Stimulated activated CD8-positive, alpha-beta memory T cell treated with anti-CD3 and anti-CD28 coated beads, Interleukin-7, amount 100 ng/mL, for 48 hours (primary cell): ENCODE data around the gene ANK2.

Experiments used
- DNase-seq, 2 donors: peaks; one replicate each; pipeline ENCODE4 v3.0.0-alpha.2; 2020; ENCODE audit warnings: low read depth in 1 of 2; ENCODE audit errors: extremely low read depth in 1 of 2

The ANK2 gene

DNA sequence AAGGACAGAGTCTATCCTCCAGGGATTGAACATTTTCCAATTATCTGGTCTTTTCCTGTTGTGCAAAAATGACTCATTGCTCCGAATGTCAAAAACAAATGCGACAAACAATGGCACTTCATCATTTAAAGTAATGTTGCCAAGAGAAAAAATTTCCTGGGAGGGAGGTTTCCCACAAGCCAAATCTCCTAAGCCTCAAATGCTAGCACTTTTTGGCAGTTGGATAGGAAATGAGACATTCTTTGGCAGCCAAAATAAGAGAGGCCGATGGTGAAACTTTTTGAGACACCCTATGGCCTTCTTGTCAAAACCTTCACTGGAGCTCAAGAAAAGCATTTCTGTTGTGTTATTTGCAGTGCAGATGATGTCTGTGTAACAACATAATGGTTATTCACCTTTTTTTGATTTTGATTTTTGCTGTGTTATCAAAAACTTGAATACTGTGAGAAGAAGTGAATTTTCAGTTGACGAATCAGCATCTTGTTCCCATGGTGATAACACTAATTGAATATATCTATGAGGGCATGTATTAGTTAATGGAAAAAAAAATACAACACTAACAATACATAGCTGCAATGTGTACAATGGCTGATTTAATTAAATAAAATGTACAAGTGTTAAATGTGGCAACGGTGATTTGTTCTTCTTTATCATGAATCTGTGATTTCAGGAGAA lies 333.8 kb downstream of the ANK2 start:
- no peak for DNase-seq

DNA sequence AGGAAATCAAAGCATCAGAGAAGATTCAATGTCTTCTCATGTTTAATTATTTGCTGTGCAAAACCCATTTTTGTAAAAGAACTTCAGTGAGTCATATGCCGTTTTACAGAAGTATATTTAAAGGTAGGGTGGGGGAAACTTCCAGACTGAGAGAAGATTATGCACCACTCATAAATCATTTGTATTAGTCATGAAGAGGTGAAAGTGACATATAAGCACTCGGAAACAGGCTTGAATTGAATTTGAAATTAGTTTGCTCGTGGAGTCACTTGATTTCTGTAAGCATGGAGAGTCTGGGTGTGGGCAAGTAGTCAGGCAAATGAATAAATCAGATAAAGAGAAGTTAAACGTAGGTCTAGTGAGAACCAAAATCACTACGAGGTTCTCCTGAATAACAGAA lies 335.1 kb downstream of the ANK2 start:
- DNase-seq, result no peak

DNA sequence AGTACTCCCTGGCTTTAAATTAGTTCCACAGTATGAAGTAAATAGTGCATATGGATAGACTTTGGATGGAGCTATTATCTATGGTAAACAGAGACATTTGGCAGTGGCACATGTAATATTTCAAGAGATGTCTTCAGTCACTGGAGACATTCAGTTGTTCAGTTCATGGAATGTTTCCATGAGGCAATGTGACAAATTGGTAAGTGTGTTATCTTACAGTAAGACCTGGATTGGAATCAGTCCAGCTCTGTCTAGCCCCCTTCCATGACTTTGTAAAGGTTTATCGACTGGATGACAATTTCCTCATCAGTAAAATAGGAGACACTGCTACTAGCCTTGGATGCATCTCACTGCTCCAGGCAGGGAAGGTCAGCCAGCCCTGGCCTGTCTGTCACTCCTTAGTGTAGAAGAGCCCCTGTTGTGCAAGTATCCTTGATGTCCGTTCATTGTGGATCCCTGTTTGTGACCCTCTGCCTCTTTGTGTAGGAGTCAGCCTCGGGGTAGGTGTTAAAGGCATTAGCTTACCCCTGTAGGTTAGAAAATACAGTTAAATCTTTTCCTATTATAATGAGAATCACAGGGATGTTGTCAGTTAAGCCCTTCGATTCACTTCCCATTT lies 335.9 kb downstream of the ANK2 start:
- no peak for DNase-seq

DNA sequence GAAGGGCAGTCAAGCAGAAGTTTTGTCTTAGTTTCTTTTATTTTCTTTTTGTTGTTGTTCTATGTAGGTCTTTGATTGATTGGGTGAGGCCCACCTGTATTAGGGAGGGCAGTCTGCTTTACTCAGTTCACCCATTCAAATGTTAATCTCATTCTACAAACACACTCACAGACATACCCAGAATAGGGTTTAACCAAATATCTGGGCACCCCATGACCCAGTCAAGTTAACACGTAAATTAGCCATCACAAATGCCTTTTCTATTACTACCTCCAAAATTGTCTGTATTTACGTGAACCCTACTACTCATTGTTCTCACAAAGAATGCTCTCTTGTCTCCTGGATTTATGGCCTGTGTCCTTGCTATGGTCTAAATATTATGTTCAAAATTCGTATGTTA lies 339.7 kb downstream of the ANK2 start:
- no peak for DNase-seq

DNA sequence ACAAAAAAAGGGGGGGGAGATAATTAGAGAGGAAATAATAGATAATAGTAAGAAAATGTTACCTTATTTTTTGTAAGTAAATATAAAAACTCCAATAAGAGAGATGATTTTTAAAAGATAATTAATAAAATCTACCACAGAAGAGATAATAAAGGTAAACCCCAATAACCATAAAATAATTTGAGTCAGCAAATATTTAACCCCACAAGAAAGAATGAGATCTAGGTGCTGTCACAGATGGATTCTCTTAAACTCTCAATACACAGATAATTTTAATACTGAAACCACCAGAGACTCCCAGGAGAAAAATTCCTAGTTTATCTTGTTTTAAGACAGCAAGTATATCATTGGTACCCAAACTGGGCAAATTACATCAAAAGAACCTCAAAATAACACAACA lies 341.4 kb downstream of the ANK2 start:
- DNase-seq, result no peak

DNA sequence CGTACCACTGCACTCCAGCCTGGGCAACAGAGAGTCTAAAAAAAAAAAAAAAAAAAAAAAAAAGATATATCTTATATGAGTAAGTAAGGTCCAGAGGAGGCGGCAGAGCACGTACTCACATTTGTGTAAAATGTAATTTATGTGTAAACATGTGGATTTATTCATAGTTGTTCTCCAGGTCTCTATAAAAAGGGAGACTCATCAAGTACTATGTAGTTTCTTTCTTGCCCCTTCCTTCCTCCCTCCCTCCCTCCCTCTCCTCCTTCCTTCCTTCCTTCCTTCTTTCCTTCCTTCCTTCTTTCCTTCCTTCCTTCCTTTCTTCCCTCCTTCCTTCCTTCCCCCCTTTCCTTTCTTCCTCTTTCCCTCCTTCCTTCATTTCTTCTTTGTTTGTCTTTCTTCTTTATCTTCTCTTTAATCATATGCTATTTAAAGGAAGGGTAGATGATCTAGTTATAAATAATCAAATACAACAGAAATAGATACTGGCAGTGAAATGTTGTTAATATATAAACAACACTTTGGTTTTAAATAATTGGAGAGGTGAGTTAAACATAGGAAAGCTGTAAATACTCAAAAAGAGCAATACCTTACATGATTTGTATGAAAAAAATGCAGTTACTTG lies 344.8 kb downstream of the ANK2 start:
- DNase-seq, result no peak

DNA sequence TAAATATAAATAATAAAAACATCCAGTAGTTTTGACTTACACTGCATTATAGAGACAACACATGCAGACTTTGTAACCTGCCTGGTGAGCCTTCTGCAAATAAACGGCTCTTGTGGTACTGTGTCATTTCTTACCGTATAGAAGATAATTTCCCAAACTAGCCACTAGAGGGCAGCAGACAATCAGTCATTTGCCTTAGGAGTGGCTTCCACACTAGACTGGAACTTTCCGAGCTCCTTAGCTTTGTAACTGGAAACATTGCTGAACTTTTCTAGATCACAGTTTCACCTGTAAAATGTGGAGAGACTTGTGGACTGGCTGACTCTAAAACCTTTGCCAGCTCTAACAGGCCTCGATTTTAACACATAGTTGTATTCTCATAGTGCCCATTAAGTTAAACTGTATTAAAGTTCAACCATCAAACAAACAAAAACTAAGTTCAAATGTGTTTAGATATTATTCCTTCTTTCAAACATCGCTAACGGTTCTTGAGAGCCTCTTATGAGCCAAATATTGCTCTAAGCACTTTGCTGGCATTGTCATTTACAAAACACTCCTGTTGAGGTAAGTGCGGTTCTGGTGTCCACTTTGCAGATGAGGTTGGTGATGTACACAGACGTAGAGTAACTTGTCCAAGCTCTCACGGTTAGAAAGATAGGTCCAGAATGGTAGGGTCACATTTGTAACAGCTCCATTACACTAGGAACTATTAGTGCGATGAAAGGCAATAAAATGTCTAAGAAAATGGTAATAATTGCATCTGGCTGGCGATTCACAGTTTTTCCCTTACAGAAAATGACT lies 345.5 kb downstream of the ANK2 start:
- no peak for DNase-seq

DNA sequence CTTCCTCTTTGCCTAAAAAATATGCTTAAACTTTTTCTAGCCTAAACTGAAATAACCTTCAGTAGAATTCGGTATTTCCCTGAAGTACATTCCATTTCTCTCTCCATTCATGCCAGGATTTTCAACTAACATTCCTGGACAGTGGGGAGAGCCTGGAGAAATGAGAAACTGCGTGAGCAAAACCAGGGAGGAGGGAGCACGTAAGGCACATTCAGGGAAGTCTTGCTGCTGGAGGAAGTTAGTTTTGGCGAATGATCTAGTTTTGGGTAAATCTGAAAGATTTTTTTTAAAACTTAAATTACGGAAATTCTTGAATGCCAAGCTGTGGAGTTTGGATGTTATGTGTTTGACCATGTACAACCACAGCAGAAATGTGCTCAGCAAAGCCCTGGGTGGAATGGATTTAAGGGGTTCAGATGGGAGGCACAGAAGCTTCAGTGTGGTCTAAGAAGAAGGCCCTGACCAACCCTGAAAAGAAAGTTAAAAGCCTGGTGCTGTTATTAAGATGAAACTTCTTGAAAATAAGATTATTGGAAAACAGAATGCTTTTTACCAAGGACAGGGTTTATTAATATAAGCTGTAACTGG lies 347.8 kb downstream of the ANK2 start:
- DNase-seq, result no peak

DNA sequence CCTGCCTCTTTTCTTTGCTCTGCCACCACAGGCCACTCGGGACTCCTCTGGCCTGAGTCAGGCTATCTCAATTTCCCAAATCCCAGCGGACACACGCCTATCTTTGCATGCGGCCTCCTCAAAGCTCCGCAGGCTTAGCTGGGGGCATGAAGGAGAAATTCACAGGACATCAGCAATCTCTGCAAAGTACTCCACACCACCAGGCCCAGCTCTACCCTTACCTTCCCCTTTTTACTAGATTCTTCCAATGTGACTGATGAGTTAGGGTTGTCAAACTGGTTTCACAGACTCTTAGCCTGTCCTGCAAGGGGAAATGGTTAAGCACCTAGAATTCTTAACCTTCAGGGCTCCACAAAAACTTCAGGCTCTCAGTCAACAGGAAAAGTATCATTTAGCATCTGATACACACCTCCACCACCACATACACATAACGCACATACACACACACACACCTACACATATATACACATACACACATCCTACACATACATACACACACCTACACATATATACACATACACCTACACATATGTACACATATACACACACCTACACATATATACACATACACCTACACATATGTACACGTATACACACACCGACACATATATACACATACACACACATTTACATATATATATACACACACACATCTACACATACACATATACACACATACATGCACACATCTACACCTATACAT lies 349.1 kb downstream of the ANK2 start:
- DNase-seq, result no peak

DNA sequence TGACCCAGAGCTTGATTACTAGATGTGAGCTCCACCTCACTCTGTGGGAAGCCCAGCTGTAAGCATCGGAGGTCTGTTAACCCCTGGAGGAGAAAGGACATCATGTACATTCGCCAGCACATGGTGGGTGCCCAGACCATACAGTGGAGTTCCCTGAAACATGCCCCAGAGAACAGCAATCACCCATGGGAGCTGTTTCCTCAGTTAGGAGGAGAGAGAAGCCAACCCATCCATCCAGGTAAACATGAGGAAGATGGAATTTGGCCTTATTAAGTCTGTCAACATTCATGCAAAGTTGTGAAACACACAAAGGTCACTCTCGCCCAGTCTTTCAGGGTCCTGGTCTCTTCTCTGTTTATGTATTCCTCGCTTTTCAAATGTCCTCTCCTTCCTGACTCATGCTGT lies 354.7 kb downstream of the ANK2 start:
- DNase-seq, result no peak

DNA sequence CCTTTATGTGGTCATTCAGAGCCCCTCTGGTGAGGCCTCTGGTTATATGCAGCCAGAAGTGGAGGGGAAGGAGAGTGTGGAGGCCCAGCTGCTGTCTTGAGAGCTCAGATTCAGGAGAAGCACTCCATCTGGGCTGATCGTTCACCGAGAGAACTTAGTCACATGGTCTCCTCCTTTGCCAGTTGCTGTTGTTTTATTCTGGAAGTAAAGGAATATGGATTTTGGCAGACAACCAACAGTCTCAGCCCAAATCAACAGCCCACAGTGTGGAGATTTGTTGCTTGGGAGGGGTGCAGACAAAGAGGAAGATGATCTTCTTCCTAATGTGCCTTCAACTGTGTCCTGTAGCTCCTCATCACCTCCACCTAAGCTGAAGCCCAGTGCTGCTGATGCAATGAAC lies 355.4 kb downstream of the ANK2 start:
- no peak for DNase-seq

DNA sequence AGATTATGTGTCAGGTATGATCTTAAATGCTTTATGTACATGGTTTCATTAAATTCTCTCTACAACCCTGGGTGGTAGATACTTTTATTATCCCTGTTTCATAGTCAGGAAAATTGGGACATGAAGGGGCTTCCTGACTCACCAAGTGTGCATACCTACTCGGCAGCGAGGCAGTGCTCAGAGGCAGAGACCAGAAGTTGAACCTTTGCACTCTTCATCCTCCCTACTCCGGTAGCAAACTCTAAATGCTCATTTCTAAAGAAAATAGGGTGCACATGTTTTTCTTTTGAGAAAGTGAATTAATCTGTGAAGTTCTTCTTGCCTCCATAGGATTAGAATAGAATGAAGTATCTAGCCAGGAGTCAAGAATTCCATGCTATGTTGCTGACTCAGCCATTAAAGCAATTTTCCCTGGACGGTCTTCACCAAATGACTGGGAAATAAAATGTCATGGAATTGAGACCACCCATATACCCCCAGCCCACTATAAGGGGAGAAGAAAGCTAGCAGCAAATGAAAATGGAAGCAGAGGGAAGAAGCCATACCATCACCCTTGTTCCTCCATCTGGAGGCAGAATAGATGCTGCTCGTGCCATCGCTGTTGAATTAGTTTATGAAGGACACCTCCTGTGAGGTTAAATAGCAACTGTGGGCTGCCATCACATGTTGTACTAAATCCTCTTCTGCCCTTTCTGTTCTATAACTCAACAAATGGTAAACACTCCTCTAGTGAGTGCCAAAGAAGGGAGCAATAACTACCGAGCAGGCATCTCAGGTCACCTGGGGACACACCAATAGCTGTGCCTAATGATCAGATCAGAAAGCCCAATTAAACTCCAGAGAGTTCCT lies 356.6 kb downstream of the ANK2 start:
- DNase-seq, result no peak

DNA sequence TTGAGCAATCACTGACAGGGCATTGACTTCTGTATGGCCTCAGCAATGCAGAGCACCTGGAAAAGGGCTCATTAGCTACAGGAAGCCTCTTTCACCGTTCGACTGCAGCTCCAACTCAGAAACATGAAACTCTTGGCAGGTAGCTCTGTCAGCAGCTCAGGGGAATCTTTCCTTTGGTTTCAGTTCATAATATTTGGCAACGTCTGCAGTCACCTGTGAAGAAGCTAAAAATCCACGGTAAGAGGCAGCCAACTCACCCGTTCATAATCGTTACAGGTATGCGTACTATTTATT lies 357.2 kb downstream of the ANK2 start:
- no peak for DNase-seq

DNA sequence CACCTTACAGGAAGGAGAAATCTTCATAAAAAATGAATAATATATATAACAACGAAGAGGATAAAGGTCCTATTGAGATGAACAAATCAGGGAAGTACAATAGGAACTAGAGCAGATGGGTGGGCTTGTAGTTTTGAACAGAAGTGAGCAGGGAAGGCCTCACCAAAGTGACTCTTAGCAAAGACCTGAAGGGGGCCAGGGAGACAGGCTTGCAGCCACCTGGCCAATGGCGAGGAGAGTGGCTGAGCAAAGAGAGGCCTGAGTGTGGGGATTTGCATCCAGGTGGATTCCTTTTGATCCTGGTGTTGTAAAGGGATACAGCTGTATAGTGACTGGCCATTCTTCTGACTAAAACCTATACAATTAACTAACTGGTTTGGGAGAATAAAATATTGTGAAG lies 358.0 kb downstream of the ANK2 start:
- no peak for DNase-seq

DNA sequence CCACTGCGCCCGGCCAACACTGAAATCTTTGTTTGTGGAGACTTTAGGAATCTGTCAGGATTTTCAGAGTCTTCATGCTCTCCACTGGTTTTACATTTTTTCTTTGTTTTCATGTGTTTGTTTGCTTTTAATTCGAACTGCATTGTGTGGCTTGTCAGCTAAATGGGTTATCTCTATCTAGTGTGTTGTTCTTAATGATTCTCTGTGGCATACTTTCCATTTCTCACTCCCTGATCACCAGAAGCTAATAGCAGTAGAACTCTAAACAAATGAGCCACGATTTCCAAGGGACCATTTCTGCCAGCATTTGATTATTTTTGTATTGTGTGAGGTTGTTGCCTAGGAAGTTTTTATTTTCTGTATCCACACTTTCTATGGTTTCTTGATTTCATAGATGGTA lies 359.7 kb downstream of the ANK2 start:
- no peak for DNase-seq

DNA sequence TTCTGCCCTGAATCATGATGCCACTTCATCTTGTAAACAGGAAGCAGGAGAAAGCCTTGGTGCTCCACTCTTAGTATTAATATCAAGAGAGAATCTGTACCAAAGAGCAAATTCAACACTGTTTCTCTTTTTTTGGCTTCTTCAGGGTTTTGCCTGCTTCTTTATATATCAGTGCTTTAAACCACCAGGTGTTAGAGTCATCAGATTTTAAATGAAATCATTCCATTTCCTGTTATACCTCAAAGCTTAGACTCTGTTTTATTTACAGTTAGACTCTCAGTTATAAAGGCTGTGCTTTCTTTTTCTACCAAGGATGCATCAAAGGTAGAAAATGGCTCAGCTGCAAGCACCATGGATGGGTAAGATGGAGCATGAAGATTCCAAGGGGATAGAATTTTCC lies 361.2 kb downstream of the ANK2 start:
- DNase-seq, result no peak

DNA sequence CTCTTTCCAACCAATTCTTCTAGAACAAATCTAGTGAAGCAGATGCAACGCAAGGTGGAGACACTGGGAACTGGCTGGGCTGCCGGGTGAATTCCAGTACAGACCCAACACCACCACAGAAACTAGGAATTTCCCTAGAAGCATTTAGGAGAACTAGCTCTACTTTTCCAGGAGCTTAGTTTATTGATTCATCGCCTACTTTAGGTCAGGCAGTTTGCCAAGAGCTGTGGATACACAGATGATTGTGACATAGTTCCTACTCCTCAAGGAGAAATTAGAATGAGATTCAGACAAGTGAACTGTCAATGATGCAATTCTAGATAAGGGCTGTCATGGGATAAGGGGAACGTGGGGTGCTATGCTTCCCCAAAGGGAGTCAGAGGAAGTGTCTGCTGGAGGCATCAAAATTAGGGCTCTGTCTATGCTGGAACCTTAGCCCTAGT lies 362.1 kb downstream of the ANK2 start:
- no peak for DNase-seq

DNA sequence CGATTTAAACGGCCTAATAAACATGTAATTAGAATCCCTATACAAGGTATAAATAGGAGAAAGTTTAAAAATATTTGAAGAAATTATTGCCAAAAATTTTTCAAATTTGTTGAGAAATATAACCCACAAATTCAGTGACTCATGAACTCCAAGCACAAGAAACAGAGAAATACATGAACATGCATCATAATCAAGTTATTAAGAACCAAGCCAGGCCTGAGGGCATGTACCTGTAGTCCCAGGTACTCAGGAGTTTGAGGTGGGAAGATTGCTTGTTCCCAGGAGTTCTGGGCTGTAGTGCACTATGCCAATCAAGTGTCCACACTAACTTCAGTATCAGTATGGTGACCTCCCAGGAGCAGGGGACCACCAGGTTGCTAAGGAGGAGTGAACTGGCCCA lies 370.2 kb downstream of the ANK2 start:
- DNase-seq, result no peak

DNA sequence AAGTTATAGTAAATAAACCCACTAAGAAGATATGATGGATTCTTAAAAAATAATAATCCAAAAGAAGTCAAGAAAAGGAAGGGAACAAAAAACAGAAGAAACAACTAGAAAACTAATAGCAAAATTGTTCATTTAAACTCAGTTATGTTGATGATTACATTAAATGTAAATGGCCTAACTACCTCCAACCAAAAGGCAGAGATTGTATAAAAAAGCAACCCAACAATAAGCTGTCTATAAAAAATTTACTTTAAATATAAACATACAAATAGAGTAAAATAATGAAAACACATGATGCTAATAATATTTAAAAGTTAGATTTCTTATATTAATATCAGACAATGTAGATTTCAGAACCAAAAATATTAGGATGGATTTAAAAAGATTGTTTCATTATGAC lies 371.5 kb downstream of the ANK2 start:
- no peak for DNase-seq

DNA sequence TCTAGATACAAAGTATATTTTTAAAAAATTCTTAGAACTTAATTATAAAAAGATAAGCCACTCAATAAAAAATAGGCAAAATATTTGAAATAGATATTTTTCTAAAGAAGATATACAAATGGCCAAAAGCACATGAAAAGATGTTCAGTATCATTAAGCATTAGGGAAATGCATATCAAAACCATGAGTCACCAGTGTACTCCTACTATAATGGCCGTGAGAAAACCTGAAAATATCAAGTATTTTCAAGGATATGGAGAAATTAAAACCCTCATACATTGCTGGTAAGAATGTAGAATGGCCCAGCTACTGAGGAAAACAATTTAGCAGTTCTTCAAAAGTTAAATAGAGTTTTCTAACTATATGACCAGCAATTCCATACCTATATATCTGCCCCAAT lies 374.2 kb downstream of the ANK2 start:
- no peak for DNase-seq
